Activated T-helper 17 cell treated with anti-CD3 and anti-CD28 coated beads, Interleukin-2, amount 50 U/mL, for 72 hours (primary cell): ENCODE data around the gene EML3. TPM values are rescaled to one million over a fixed set of nuclear protein-coding genes. Genes with fewer than 3 reads are reported as not detected.

Source experiments
- ATAC-seq: fragments of 150-1000 bp; cut with Tn5 transposase; replicated peaks from 2 replicates; pipeline ENCODE4 v1.10.0; 2021; ENCODE audit warnings: mild to moderate bottlenecking, moderate library complexity
- H3K27ac Mint-ChIP-seq: one replicate; pipeline ENCODE4 v1.8.0; 2022; ENCODE audit warnings: mixed read lengths
- H3K27me3 Mint-ChIP-seq: one replicate; pipeline ENCODE4 v1.8.0; 2022; ENCODE audit warnings: mixed read lengths
- H3K36me3 Mint-ChIP-seq: one replicate; pipeline ENCODE4 v1.8.0; 2022; ENCODE audit warnings: low read depth, mild to moderate bottlenecking, mixed read lengths
- H3K4me1 Mint-ChIP-seq: one replicate; pipeline ENCODE4 v1.8.0; 2022; ENCODE audit warnings: mixed read lengths
- H3K4me3 Mint-ChIP-seq: one replicate; pipeline ENCODE4 v1.8.0; 2022; ENCODE audit warnings: mild to moderate bottlenecking, mixed read lengths
- H3K9me3 Mint-ChIP-seq: one replicate; pipeline ENCODE4 v1.8.0; 2022; ENCODE audit warnings: mixed read lengths
- total RNA-seq, 2 donors: library from RNA; stranded (reverse); gene quantifications; one replicate each; pipeline ENCODE4 v1.2.3, GENCODE V29; 2022

The EML3 gene
- total RNA-seq, 2 donors from 2014 or later: 122 to 130 TPM

DNA sequence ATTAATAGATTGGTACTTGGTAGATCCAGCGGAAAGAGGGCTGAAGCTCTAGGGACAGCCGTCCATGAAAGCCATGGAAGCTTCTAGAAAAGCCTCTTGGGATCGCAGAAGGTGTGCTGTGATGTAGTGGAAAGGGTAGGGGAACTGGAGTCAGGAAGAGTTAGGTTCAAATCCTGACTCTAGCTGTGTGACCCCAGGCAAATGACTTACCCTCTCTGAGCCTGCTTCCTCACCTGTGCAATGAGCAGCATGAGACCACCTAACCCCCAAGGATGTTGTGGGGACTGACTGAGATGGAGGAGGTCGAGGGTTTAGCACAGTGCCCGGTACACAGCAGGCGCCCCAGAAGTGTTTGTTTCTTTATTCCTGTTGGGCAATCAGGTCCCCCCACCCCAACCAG lies 2.2 kb downstream of the EML3 start:
- Mint-ChIP-seq H3K27ac (peak overlapping the region; percentile 94), H3K4me3 (peak overlapping the region; percentile 93), H3K27me3 (no peaks in the 10 kb centered on the region), H3K9me3 (no peaks in the 10 kb centered on the region), H3K36me3 (peaks cover 77% of the 10 kb centered on the region), H3K4me1 (peaks cover 30% of the 10 kb centered on the region)
- no peak for ATAC-seq

DNA sequence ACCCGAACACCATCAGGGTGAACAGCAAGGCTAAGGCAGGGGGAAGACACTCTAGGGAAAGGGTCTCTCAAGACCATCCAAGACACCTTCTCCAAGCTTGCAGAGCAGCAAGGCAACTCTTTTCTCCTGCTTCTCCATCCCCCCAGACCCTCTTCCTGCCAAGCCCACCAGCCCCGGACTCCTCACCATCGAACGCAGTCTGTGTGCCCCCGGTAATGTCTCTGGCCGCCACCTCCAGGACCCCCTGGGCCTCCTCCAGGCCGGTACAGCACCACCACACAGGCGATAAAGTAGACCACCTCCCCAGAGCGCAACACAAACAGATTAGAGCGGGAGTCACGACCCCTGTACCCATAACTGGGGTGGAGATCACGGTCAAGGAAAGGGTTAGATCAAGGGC lies 3.8 kb downstream of the EML3 start:
- Mint-ChIP-seq H3K27me3 (no peaks in the 10 kb centered on the region), H3K4me3 (no peak overlapping the region), H3K27ac (peak overlapping the region; percentile 23), H3K9me3 (no peaks in the 10 kb centered on the region), H3K36me3 (peaks cover 81% of the 10 kb centered on the region), H3K4me1 (peaks cover 23% of the 10 kb centered on the region)
- no peak for ATAC-seq

DNA sequence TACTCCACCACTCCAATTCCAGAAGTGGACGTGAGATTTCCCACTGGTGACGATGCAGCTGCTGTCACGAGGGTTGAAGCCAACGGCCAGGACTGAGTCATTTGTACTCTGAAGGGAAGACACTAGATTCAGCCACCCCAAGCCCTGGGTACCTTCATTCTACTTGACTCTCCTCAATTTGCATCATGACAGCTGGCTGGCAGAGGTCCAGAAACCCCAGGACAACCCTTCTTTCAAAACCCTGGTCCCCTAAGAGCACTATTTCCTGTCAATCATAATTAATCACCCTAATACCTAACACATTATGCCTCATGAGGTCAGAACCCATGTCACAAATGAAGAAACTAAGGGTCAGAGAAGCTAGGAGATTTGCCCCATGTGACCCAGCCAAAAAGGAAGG lies 4.9 kb downstream of the EML3 start:
- H3K36me3 Mint-ChIP-seq: peaks cover 91% of the 10 kb centered on the region
- no peak for ATAC-seq
- no peaks in the 10 kb centered on the region for H3K27me3 Mint-ChIP-seq
- no peaks in the 10 kb centered on the region for H3K9me3 Mint-ChIP-seq
- no peak overlapping the region for H3K4me3 Mint-ChIP-seq
- H3K27ac Mint-ChIP-seq: peak overlapping the region; percentile 47
- H3K4me1 Mint-ChIP-seq: peaks cover 29% of the 10 kb centered on the region

DNA sequence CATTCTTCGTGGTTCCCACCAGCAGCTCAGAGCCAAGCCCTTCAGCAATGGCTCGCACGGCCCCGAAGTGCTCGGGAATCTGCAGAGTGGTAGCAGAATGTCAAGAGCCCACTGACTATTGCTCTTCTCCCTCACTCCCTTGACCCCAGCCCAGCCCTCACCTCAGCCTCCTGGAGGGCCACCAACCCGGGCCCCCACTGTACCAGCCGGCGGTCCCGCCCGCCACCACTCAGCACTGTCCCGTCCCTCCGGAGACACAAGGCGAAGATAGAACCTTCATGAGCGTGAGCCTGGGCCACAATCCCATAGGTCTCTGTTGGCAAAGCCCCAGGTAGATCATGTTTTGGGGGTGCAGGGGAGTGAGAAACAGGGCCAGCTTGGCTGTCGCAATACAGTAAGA lies 6.7 kb downstream of the EML3 start:
- ATAC-seq: no peak
- Mint-ChIP-seq H3K27me3 (no peaks in the 10 kb centered on the region), H3K4me1 (peaks cover 29% of the 10 kb centered on the region), H3K4me3 (no peak overlapping the region), H3K9me3 (no peaks in the 10 kb centered on the region), H3K36me3 (peaks cover 87% of the 10 kb centered on the region), H3K27ac (no peak overlapping the region)

GRCh38 chr11:62605467-62605866 lies 7.1 kb downstream of the EML3 start:
- Mint-ChIP-seq H3K27me3 (no peaks in the 10 kb centered on the region), H3K4me3 (no peak overlapping the region), H3K27ac (peak overlapping the region; percentile 36), H3K9me3 (no peaks in the 10 kb centered on the region), H3K4me1 (peaks cover 27% of the 10 kb centered on the region), H3K36me3 (peaks cover 87% of the 10 kb centered on the region)
- no peak for ATAC-seq

- ATAC-seq: no peak
- peaks cover 87% of the 10 kb centered on the region for H3K36me3 Mint-ChIP-seq
- H3K4me3 Mint-ChIP-seq: no peak overlapping the region
- peaks cover 27% of the 10 kb centered on the region for H3K4me1 Mint-ChIP-seq
- no peaks in the 10 kb centered on the region for H3K27me3 Mint-ChIP-seq
- peak overlapping the region; percentile 36 for H3K27ac Mint-ChIP-seq
- H3K9me3 Mint-ChIP-seq: no peaks in the 10 kb centered on the region
Measured at GRCh38 chr11:62604460-62605120, 8.0 kb downstream of the EML3 start.

GRCh38 chr11:62603776-62604299 lies 8.7 kb downstream of the EML3 start:
- no peaks in the 10 kb centered on the region for H3K27me3 Mint-ChIP-seq
- peaks cover 87% of the 10 kb centered on the region for H3K36me3 Mint-ChIP-seq
- H3K9me3 Mint-ChIP-seq: no peaks in the 10 kb centered on the region
- H3K4me3 Mint-ChIP-seq: peak overlapping the region; percentile 47
- no peak for ATAC-seq
- H3K4me1 Mint-ChIP-seq: peaks cover 30% of the 10 kb centered on the region
- peak overlapping the region; percentile 42 for H3K27ac Mint-ChIP-seq

GRCh38 chr11:62603072-62603408 lies 9.5 kb downstream of the EML3 start:
- H3K9me3 Mint-ChIP-seq: no peaks in the 10 kb centered on the region
- peak overlapping the region; percentile 42 for H3K27ac Mint-ChIP-seq
- H3K36me3 Mint-ChIP-seq: peaks cover 91% of the 10 kb centered on the region
- H3K4me1 Mint-ChIP-seq: peaks cover 33% of the 10 kb centered on the region
- H3K27me3 Mint-ChIP-seq: no peaks in the 10 kb centered on the region
- no peak for ATAC-seq
- H3K4me3 Mint-ChIP-seq: peak overlapping the region; percentile 47

DNA sequence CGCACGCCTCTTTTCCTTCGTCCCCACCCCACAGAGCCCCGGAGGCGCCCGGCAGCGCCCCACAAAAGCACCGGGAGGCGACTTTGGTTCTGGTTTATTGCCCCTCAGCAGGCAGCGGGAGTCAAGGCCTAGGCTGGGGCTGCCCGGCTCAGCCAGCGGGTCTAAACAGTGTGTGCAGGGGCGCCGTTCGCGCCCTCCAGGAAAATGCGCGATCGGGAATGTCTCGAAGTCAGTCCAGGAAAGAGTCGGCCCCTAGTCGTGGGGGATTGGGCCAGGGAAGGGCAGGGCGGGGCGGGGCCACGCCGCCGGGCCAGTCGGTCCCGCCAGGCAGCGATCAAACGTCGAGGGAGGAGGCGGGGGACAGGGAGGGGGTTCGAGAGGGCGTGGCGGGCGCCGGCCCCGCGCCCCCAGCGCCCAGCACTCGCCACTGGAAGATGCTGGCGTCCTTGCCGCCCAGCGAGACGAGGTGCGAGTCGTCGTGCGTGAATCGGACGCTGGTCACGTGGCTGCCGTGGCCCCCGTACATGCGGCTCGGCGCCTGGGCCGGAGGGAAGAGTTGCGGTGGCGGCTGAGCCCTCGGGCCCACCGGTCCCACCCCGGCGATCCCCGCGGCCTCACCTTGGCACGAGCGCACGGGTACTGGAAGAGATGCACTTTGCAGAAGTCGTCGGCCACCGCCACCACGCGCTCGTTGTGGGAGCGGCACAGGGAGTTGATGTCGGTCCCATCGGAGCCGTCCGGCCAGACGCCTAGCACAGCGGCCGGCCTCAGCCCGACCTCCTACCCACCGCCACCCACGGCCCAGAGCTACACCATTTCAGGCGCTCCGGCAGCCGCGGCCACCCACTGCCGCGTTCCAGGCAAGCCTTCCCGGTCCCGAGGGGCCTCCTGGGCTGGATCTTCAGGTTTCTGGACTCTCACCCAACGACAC lies 10.2 kb downstream of the EML3 start:
- Mint-ChIP-seq H3K4me3 (peak overlapping the region; percentile 90), H3K4me1 (peaks cover 33% of the 10 kb centered on the region), H3K27ac (peak overlapping the region; percentile 86), H3K9me3 (no peaks in the 10 kb centered on the region), H3K36me3 (peaks cover 91% of the 10 kb centered on the region), H3K27me3 (no peaks in the 10 kb centered on the region)
- no peak for ATAC-seq

GRCh38 chr11:62601372-62602140 lies 11.0 kb downstream of the EML3 start, which contains the start of gene MTA2:
Gene MTA2, minus strand, starts transcription at chr11:62601865. Its CDS starts 415 bp downstream, at chr11:62601450.
- Mint-ChIP-seq H3K36me3 (peaks cover 91% of the 10 kb centered on the region), H3K9me3 (no peaks in the 10 kb centered on the region), H3K4me1 (peaks cover 37% of the 10 kb centered on the region), H3K27me3 (no peaks in the 10 kb centered on the region), H3K4me3 (peak within 1 kb of the TSS; percentile 90), H3K27ac (peak within 1 kb of the TSS; percentile 86)
- ATAC-seq: peak; percentile 82

DNA sequence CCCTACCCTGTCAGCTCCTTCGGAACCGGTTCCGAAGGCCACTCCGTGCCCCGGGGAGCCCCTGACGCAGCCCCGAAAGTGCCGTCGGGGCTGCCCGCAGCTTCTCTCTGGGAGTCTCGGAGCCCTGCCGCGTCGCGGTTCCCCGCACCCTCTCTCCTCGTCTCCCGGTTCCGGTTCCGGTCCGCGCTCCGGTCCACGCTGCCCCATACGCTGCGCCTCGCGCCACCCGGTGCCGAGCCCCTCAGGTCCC lies 11.5 kb downstream of the EML3 start:
- Mint-ChIP-seq H3K36me3 (peaks cover 91% of the 10 kb centered on the region), H3K27ac (peak overlapping the region; percentile 86), H3K4me3 (peak overlapping the region; percentile 90), H3K9me3 (no peaks in the 10 kb centered on the region), H3K4me1 (peaks cover 37% of the 10 kb centered on the region), H3K27me3 (no peaks in the 10 kb centered on the region)
- ATAC-seq: no peak

DNA sequence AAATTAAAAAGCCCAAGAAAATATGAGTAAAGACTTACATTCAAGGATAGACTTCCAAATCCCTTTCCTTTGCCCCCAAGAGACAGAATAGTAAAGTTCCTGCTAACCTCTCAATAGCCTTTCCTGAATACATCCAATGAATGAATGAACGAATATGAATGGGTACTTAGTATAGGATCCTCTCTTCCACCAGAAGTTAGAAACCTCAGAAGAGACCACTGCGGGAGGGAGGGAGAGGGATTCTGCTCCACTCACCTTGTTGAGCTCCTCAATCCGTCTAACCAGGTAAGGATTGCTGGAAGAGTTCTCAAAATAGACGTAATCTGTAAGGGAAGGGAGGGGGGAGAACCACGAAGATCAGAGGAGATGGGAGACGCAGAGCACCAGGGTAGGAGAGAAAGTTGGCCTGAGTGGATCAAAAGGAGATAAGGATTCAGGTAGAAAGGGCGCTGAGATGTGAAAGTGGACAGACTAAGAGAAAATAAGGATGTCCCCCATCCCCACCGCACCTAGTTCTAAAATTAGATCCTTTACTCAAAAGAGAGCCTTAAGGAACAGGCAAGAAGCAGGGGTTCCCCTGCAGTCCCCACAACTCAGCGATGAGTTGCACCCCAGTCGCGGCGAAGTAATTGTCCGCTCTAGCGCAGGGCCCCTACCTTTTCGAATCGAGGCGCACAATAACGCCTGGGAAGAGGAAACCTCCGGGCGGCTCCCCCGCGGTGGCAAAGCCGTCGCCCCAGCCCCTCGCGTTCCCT lies 12.0 kb downstream of the EML3 start:
- Mint-ChIP-seq H3K36me3 (peaks cover 91% of the 10 kb centered on the region), H3K27ac (peak overlapping the region; percentile 86), H3K9me3 (no peaks in the 10 kb centered on the region), H3K27me3 (no peaks in the 10 kb centered on the region), H3K4me1 (peaks cover 37% of the 10 kb centered on the region), H3K4me3 (peak overlapping the region; percentile 90)
- ATAC-seq: no peak

GRCh38 chr11:62599901-62600300 lies 12.7 kb downstream of the EML3 start:
- H3K27ac Mint-ChIP-seq: peak overlapping the region; percentile 86
- H3K9me3 Mint-ChIP-seq: no peaks in the 10 kb centered on the region
- H3K27me3 Mint-ChIP-seq: no peaks in the 10 kb centered on the region
- no peak for ATAC-seq
- H3K36me3 Mint-ChIP-seq: peaks cover 91% of the 10 kb centered on the region
- H3K4me3 Mint-ChIP-seq: peak overlapping the region; percentile 90
- peaks cover 37% of the 10 kb centered on the region for H3K4me1 Mint-ChIP-seq
